Measurements from ENCODE around the gene ADGRB2.

Gene ADGRB2

DNA sequence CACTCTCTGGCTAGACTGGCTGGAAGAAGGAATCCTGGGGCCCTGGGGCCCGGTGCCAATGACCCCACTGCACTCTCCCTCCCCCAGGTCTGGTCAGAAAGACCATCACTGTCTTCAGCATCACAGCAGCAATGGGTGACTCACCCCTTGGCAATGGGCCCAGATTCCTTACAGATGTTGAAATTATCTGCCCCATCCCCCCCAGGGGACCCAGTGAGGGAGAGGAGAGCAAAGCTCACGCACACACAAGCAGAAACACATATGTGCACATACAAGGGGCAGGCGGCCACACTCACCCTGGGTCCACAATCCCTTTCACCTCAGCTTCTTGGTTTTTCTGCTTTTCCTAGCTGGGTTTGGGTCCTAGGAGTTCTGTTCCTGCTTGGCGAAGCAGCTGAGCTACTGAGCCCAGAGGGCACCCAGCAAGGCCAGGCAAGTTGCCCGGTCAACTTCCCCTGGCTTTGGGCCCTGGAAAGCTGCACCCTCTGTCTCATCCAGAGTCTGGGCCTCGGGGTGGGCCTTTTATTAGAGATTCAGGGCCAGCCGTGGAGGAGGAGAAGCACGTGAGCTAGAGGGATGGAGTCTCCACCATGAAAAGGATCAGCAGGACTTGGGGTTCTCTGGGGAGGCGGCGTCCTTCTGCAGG, 62.9 kb downstream of the ADGRB2 start:
- no peak for DNase-seq

DNA sequence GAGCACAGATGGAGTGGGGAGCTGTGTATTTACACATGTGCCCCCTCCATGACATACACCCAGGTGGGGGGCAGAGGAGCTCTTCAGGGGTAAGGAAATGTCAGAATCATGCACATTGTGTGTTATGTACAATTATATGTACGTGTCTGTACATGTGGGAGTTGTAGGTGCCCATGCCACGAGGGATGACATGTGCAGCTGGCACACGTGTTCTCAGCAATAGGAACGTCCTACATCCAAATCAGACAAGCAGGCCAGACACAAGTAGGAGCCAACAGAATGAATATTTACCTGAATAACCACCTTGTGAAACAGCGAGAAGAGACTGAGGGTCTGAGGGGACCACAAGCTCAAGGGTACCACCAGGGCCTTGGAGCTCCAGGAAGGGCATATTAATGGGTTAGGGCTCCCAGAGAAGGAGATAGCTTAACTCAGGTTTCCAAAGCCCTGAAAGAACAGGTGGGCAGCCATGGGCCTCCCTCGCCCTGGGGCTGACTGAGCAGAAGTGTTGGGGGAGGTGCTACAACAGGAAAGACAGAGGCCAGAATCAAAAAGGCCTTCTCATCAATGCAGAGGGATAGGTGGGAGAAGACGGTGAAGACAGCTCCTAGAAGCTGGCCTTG, 63.6 kb downstream of the ADGRB2 start:
- DNase-seq = no peak

DNA sequence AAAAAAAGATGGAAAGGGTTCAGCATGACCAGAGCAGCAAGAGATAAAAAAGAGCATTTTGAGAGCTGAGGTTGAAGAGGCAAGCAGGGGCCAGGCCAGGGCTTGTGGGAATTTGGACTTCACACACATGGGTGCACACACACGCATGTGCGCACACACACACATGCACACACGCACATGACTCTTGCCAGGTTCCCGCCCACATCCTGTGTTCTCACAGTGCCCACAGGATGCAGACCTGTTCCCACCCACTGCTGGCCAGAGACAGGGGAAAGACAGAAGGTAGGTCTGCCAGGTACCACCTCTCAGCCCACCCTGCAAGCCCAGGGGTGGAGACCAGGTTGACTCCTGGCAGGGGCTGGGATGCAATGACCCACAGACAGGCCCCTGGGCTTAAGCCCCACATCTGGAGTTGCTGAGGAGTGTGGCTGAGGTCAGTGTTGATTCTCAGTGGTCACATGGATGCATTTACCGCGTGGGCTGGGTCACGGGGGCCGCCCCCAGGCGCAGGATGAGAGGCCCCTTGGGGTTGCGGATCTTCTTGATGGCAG, 64.7 kb downstream of the ADGRB2 start:
- DNase-seq = peak in 1 of 5 donors; percentile 47

DNA sequence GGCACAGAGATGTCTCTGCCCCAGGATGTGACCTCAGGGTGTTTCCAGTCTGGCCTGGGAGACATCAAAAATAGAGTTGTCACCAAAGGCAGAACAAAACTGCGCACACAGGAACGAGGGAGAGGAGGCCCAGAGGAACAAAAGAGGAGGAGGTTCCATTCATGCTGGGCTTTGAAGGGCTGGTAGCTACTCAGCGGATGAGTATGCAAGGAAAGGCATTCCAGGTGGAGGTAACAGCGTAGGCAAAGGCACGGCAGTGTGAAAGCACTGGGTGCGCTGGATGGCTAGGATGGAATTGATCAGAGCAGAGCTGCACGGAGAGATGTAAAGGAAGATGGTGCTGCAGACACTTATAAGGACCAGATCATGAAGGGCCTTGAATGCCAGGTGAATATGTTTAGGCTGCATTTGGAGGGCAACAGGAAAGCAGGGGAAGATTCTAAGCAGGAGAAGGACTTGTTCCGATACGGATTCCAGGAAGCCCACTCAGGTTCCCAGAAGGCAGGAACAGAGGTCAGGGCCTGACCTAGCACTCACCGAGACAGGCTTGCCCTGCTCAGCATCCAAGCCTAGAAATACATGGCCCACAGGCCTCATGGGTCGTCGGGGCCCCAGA, 66.7 kb downstream of the ADGRB2 start:
- DNase-seq = no peak

DNA sequence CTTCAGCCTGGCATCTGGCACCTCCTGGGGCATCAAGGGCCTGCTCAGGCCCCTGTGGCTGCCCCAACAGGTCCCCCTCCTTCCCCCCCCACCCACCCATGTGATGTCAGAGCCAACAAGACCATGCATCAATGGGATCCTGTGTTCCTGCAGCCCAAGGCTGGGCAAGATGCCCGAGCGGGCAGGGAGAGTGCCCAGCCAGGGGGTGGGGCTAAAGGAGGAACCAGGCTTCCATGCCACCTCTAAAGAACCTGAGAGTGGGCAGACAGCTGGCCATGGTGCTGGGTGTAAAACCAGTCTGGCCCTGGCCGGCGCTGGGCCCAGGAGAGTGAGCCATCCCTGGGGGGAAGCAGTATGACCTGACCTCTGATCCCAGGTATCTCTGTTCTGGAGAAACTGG, 67.9 kb downstream of the ADGRB2 start:
- no peak for DNase-seq

DNA sequence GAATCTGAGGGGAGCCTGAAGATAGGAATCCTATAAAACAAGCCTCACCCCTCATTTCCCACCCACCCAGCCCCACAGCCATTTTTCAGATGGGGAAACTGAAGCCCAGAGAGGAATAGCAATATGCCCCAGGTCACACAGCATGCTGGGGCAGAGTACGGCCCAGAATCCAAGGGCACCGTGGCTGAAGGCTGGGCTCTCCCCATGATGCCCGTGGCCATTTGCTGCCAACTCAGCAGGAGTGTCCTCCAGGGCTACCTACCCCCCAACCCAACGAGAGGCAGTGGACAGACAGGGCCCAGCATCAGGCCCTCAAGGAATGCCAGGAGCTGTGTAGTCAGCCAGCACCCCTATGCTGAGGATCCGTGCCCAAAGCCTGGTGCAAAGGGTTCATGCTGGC, 68.8 kb downstream of the ADGRB2 start:
- no peak for DNase-seq

DNA sequence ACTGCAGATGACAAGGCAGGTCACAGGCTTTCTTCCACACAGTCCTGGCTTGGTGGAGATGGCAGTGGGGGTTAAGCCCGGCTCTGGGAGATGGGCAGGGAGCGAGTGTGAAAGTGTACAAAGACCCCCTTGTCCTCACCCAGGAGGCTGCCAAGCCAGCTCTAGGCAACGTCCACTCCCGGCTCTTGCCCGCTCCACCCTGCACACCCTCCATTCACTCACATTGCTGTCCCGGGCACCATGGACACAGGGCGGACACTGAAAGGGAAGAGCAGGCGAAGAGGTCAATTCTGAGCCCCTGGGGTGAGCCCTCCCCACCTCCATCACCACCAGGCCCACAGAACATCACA, 69.2 kb downstream of the ADGRB2 start:
- DNase-seq = no peak

DNA sequence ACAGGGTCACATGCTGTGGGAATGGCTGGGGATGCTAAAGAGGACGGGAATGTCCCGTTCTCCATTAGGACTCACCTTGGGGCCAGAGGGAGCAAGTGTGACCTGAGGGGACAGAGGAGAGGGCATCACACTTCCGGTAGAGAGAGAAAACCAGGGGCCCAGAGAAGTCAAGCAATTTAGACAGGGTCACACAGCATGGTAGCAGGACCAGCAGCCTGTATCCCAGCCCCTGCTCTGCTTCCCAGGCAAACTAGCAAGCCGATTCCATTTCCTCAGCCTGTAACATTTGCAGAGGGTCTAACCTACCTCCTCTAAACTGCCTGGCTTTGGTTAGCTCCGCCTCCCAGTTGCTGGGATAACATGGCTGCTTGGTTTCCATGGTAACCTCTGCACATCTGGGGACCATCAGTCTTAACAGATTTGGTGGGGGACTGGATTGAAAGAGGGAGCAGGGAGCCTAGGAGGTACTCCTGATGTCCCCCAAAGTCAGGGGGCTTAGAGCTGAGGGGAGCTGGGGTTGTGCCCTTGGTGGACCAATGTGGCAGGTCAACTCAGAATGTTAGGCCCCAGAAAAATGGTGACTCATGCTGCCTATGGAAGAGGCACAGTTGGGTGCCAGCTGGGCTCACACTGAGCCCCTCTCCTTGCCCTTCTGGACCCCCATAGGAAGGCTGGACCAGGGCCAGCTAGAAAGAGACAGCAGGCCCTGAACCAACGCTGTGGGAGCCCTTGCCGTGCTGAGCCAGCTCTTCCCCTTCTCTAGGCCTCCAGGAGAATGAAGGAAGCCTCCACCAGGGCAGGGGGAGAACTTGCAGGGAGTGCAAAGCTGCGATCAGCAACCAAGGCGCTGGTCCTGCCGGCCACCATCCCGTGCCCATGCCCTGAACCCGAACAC, 69.8 kb downstream of the ADGRB2 start:
- no peak for DNase-seq

DNA sequence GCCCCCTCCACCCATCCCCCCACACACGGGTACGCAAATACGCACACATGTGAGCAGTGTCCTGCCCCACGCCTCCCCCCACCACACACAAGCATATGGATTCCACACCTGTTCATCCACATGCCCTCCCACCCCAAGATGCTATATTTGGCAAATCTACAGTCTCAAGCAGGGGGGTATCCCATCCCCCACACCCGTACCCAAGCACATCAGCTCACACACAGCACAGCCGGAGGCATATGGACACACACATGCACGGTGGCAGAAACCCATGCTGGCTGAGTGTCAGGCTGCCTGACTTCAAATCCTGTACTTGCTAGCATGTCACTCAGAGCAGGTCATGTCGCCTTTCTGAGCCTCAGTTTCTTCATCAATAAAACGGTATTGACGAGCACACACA, 70.9 kb downstream of the ADGRB2 start:
- no peak for DNase-seq

DNA sequence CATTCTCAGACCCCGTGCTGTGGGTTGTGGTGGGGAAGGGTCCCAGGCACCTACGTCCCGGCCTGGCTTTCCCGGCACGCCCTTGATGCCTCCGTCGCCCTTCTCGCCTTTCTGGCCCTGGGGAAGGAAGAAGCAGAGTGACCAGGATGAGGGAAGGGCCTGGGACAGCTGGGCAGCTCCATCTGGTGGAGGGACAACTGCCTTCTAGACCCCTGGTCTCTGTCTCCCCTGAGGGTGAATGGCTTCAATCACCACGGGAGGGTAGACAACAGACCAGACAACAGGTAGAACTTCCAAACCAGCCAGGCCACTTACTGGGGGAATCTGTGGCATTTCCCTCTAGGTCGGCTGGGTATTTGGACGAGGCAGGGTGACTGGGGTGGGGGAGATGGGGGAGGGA, 72.2 kb downstream of the ADGRB2 start:
- no peak for DNase-seq

DNA sequence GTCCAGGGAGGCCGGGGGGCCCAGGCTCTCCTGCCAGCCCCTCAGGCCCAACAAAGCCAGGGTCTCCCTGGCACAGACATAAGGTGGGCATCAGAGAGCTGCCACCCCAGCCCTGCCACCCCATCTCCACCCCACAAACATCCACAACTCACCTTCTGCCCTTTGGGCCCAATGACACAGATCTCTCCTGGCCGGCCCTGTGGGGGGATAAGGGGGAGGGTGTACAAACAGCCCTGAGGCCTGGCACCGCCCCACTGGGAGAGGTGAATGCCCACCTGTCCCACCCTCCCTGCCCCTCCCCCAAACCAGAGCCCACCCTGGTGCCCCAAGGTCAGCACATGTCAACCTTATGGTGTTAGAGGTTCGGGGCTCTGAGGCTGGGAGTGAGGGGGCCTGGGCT, 72.7 kb downstream of the ADGRB2 start:
- DNase-seq = no peak

DNA sequence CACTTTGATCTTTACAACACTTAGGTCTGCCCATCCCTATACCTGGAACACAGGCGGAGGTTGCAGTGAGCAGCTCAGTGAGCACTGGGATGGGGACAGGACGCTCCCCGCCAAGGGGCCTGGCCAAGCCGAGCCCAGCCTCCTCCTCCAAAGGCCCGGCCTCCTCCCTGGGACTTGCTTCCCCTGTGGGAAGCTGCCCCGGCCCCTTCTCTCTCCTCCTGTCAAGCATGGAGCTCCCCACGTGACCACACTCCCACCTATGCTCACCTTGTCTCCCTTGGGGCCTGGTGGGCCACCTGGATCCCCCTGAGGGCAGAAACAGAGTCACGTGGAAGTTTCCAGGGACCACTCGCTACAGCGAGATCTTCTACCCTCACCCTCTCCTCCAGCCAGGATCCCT, 73.2 kb downstream of the ADGRB2 start:
- no peak for DNase-seq

DNA sequence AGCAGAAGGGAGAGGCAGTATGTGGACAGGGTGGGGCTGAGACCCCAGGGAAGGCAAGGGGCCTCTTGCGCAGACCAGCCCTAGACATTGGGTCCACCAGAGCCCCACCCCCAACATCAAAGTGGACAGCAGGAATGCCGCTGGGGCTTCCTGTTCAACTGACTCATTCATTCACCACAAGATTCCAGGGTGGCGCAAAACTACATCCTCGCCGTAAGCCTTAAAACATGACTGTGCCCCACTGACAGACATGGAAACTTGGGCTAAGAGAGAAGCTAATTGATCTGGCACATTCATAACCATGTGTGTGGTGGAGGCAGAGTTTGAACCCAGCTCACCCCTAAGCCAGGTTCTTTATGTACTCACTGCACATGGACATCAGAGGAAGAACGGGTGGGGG, 74.3 kb downstream of the ADGRB2 start:
- DNase-seq = no peak

DNA sequence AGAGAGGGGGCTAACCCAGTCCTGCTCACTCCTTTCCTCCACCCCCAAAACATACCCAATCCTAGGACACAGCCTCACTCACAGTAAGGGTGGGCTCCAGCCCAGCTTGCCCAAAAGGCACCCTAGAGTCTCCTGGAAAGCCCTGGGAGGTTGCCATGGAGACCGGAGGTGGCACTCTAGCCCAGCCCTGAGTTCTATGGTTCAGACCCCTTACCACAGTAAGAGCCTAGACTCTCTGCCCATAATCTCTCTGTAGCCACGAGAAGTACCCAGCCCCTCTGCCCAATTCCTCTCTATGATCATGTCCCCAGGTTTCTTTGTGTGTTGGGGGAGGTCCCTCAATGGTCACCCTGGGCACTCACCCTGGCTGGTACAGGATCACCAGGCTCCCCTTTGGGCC, 74.8 kb downstream of the ADGRB2 start:
- DNase-seq = no peak

DNA sequence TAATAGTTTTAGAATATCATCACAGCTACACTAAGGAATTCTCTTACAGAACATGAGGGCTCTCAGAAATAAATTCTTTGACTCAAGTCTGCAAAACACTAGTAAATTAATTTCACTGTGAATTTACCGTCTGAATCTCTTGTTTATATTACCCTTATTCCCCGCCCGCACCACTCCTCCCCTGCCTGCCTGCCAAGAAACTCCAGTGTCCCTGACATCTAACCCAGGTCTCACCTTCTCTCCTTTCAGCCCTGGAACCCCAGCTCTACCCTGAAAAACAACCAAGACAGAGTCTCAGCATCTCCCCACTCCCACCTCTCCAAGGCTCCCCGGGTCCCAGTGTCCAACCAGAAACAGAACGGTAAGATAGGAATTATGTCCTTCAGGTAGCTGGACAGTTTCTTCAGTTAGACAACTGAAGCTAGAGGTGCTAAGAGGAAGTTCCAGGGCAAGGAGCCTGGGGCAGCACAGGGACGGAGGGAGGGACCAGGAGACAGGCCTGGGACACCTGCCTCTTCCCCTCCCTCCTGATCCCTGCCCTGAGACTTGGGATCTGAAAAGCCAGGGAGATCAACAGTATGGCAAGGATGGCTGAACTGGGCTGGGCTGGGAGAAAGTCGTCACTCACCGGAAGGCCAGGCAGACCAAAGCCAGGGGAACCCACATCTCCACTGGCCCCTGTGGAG, 75.8 kb downstream of the ADGRB2 start:
- DNase-seq = no peak

DNA sequence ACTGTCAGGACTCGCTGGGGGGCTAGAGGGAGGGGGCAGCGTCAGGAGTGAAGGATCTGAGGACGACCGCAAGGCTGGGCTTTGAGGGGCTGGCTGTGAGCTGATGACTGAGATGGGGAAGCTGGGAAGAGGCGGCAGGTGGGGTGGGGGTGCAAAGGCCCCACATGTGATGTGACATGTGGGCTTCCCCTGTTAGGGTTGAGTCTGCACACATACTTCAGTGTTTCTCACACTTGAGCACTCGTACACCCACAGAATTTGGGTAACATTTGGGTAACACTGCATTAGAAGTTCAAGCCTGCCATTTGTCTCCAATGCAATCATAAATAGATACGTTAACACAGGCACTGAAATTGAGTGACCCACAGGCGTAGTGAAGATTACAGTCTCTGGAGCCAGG, 76.5 kb downstream of the ADGRB2 start:
- no peak for DNase-seq

DNA sequence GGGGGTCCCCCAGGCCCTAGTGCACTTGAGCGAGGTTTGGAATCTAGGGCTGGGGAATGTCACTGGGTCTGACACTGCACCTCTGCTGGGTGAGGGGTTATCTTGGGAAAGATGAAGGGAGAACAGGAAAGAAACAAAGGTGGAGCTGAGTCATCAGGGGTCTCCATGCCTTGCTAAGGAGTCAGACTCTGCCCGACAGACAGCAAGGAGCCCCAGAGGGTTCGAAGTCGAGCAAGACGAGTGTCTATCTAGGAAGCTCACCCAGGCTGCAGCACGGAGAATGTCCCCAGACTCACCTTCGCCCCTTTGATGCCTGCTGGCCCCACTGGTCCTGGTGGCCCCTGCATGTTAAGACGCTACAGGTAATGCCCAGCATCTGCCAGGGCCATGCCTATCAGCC, 78.3 kb downstream of the ADGRB2 start:
- DNase-seq = no peak

DNA sequence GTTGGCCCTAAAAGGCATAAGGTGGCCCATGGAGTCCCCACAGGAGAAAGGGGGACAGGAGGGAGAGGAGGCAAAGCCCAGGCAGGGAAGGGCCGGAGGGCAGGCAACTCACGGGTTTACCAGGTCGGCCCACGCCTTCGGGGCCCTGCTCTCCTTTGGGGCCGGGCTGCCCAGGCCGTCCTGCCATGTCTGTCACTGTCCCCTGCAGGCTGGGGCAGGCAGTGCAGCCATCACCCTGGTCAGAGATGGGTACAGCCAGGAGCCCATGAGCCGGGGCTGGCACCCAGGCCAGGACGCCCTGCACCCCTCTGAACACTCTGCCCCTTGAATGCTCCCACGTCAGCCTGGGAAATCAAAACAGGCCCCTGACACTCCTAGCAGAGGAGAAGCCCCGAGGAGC, 80.1 kb downstream of the ADGRB2 start:
- no peak for DNase-seq

DNA sequence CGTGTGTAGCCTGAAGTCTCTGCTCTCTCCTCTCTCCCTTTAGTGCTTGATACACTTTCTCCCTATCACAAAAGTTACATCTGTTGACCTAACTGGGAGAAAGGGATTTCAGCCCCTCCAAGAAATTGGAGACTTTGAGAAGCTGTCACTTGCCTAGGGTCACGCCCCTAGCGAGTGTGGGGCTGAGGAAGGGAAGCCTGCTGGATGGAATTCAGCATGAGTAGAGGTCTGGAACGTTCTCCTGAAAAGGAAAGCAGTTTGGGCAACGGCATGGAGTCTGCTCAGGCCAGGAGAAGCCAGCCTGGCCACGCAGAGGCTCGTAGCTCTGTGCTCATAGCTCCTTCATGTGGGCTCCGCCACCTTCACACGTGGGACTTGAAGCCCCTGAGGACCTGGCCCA, 82.7 kb downstream of the ADGRB2 start:
- no peak for DNase-seq

DNA sequence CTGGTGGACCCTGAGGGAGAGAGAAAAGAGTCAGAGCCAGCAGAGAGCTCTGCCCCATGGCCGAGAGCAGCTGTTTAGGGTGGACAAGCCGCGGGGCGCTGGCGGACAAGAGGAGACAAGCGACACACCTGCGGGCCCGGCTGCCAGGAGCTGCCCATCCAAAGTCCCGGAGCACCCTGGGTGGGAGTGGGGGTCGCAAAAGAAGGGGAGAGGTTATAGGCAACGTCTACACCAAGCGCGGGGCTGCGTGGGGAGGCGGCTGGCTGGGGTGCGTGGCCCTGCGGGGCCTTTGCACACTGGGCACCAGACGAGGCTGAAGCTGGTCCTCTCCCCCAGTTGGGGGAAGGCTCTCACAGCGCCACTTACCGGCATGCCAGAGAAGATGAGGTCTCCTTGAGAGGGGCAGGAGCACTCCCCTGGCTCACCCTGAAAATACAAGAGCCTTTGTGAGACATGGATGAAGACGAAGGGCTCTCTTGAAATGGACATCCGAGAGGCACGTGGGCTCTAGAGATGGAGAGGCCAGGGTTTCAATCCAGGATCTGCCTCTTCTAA, 84.4 kb downstream of the ADGRB2 start:
- DNase-seq = no peak

DNA sequence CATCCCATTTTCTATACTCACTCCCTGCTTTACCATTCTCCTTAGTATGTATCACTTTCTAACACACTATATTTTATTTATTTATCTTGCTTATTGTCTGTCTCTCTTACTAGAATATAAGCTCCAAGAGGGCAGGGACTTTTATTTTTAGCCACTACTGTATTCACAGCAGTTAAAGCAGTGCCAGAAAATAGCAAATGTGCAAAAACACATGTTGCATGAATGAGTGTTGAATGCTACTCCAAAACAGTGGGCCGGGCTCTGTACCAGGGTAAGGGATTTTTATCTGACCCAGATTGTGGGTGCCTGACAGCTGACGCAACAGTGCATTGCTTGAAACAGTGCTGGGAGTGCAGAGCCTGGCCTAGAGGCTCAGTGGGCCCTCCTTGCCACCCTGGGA, 85.0 kb downstream of the ADGRB2 start:
- DNase-seq = no peak

DNA sequence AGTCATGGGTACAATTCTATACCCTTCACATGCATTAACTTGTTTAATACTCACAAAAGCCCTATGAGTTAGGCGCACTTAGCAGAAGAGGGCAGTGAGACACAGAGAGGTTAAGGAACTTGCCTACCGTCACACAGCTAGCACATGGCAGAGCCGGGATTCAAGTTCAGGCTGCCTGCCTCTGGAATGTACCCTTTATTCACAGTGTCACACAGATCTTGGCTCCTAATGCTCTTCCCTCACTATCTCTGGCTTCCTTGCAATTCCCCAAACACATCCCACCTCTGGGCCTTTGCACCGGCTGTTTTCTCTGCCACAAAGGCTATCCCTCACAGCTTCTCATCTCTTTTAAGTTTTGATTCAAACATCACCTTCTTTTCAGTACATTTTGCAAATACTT, 85.5 kb downstream of the ADGRB2 start:
- DNase-seq = no peak

DNA sequence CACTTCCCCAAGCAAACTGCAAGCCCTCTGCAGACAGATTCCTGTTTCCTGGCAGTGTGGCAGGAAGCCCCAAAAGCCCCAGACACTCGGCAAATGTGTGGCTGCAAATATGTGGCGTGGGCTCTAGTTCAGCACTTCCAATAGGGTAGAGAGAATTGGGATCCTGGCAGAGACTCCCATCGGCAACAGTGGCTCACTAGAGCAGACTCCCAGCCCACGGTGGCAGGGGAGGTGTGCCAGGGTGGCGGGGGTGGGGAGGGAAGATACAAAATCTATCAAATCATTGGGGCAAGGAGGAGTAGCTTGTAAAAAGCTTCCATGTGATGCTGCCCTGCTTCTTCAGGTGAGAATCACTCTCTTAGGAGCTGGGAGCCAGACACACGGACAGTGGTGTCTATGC, 86.2 kb downstream of the ADGRB2 start:
- no peak for DNase-seq

All from T-helper 1 cell (primary cell).